WTC11 (cell line): ENCODE measurements around the gene SYNJ2.

Source experiments
- CREB1 ChIP-seq: sonication (generic); formaldehyde crosslinking; IDR thresholded peaks from 2 replicates; pipeline ENCODE4 v1.8.0; 2023; ENCODE audit warnings: mild to moderate bottlenecking, missing genetic modification reagents
- ELF4 ChIP-seq: sonication (generic); formaldehyde crosslinking; IDR thresholded peaks from 2 replicates; pipeline ENCODE4 v1.8.1; 2022; ENCODE audit warnings: low read depth, mild to moderate bottlenecking, moderate library complexity, missing genetic modification reagents
- IRF2 ChIP-seq: sonication (generic); formaldehyde crosslinking; IDR thresholded peaks from 2 replicates; pipeline ENCODE4 v1.8.0; 2022; ENCODE audit warnings: low read depth, missing genetic modification reagents, borderline replicate concordance
- NFATC4 ChIP-seq: fragments of 250-450 bp; sonication (Bioruptor Pico); IDR thresholded peaks from 2 replicates; pipeline ENCODE4 v1.9.0; 2021; ENCODE audit warnings: mild to moderate bottlenecking
- NFE2L1 ChIP-seq: sonication (generic); formaldehyde crosslinking; IDR thresholded peaks from 2 replicates; pipeline ENCODE4 v1.8.1; 2023; ENCODE audit warnings: missing genetic modification reagents
- NR1H2 ChIP-seq: sonication (generic); formaldehyde crosslinking; IDR thresholded peaks from 2 replicates; pipeline ENCODE4 v1.9.0; 2021; ENCODE audit warnings: mild to moderate bottlenecking, moderate library complexity, missing genetic modification reagents
- RELA ChIP-seq: sonication (generic); formaldehyde crosslinking; IDR thresholded peaks from 2 replicates; pipeline ENCODE4 v1.8.1; 2022; ENCODE audit warnings: missing genetic modification reagents, mild to moderate bottlenecking, borderline replicate concordance
- SP1 ChIP-seq: sonication (generic); formaldehyde crosslinking; conservative IDR thresholded peaks from 2 replicates; pipeline ENCODE4 v1.8.1; 2022; ENCODE audit warnings: missing genetic modification reagents
- TF ChIP-seq, protein P1 (sequence below): fragments of 200-600 bp; IDR thresholded peaks from 2 replicates; pipeline ENCODE4 v1.8.0; 2022; ENCODE audit warnings: antibody characterized with exemption
- TF ChIP-seq, protein P2 (sequence below): sonication (generic); formaldehyde crosslinking; IDR thresholded peaks from 2 replicates; pipeline ENCODE4 v1.8.0; 2022; ENCODE audit warnings: mild to moderate bottlenecking, missing genetic modification reagents
- TF ChIP-seq, protein P3 (sequence below): sonication (generic); formaldehyde crosslinking; IDR thresholded peaks from 2 replicates; pipeline ENCODE4 v1.8.1; 2022; ENCODE audit warnings: low read depth, mild to moderate bottlenecking, moderate library complexity, missing genetic modification reagents, borderline replicate concordance
- TF ChIP-seq, protein P4 (sequence below): sonication (generic); formaldehyde crosslinking; IDR thresholded peaks from 2 replicates; pipeline ENCODE4 v1.8.1; 2023; ENCODE audit warnings: mild to moderate bottlenecking, moderate library complexity, missing genetic modification reagents
- TF ChIP-seq, protein P5 (sequence below): sonication (generic); formaldehyde crosslinking; IDR thresholded peaks from 2 replicates; pipeline ENCODE4 v1.8.1; 2023; ENCODE audit warnings: mild to moderate bottlenecking, missing genetic modification reagents

- TF ChIP-seq, protein P1, sequence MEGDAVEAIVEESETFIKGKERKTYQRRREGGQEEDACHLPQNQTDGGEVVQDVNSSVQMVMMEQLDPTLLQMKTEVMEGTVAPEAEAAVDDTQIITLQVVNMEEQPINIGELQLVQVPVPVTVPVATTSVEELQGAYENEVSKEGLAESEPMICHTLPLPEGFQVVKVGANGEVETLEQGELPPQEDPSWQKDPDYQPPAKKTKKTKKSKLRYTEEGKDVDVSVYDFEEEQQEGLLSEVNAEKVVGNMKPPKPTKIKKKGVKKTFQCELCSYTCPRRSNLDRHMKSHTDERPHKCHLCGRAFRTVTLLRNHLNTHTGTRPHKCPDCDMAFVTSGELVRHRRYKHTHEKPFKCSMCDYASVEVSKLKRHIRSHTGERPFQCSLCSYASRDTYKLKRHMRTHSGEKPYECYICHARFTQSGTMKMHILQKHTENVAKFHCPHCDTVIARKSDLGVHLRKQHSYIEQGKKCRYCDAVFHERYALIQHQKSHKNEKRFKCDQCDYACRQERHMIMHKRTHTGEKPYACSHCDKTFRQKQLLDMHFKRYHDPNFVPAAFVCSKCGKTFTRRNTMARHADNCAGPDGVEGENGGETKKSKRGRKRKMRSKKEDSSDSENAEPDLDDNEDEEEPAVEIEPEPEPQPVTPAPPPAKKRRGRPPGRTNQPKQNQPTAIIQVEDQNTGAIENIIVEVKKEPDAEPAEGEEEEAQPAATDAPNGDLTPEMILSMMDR: no peak
- TF ChIP-seq SP1 (CRISPR knock-in tag) (no peak), ELF4 (CRISPR knock-in tag) (no peak), IRF2 (CRISPR knock-in tag) (no peak), NR1H2 (CRISPR knock-in tag) (no peak), CREB1 (CRISPR knock-in tag) (no peak), NFE2L1 (CRISPR knock-in tag) (no peak), NFATC4 (CRISPR knock-in tag) (no peak), RELA (no peak)
- TF ChIP-seq, protein P2, sequence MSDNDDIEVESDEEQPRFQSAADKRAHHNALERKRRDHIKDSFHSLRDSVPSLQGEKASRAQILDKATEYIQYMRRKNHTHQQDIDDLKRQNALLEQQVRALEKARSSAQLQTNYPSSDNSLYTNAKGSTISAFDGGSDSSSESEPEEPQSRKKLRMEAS: no peak
- TF ChIP-seq, protein P3, sequence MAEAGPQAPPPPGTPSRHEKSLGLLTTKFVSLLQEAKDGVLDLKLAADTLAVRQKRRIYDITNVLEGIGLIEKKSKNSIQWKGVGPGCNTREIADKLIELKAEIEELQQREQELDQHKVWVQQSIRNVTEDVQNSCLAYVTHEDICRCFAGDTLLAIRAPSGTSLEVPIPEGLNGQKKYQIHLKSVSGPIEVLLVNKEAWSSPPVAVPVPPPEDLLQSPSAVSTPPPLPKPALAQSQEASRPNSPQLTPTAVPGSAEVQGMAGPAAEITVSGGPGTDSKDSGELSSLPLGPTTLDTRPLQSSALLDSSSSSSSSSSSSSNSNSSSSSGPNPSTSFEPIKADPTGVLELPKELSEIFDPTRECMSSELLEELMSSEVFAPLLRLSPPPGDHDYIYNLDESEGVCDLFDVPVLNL: no peak
- TF ChIP-seq, protein P4, sequence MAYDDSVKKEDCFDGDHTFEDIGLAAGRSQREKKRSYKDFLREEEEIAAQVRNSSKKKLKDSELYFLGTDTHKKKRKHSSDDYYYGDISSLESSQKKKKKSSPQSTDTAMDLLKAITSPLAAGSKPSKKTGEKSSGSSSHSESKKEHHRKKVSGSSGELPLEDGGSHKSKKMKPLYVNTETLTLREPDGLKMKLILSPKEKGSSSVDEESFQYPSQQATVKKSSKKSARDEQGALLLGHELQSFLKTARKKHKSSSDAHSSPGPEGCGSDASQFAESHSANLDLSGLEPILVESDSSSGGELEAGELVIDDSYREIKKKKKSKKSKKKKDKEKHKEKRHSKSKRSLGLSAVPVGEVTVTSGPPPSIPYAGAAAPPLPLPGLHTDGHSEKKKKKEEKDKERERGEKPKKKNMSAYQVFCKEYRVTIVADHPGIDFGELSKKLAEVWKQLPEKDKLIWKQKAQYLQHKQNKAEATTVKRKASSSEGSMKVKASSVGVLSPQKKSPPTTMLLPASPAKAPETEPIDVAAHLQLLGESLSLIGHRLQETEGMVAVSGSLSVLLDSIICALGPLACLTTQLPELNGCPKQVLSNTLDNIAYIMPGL: no peak
- TF ChIP-seq, protein P5, sequence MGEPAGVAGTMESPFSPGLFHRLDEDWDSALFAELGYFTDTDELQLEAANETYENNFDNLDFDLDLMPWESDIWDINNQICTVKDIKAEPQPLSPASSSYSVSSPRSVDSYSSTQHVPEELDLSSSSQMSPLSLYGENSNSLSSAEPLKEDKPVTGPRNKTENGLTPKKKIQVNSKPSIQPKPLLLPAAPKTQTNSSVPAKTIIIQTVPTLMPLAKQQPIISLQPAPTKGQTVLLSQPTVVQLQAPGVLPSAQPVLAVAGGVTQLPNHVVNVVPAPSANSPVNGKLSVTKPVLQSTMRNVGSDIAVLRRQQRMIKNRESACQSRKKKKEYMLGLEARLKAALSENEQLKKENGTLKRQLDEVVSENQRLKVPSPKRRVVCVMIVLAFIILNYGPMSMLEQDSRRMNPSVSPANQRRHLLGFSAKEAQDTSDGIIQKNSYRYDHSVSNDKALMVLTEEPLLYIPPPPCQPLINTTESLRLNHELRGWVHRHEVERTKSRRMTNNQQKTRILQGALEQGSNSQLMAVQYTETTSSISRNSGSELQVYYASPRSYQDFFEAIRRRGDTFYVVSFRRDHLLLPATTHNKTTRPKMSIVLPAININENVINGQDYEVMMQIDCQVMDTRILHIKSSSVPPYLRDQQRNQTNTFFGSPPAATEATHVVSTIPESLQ (CRISPR knock-in tag): no peak
These were observed 105.7 kb downstream of the SYNJ2 start for GRCh38 chr6:158087224-158087867.
